Esophagus muscularis mucosa (tissue), 4 donors: ENCODE data around the gene MYO7B. TPM values are rescaled to one million over a fixed set of nuclear protein-coding genes. Genes with fewer than 3 reads are reported as not detected.

Experiments
- DNase-seq: peaks from one replicate; pipeline ENCODE4 v3.0.0-alpha.2; 2017; ENCODE audit errors: extremely low spot score
- H3K27ac ChIP-seq, 4 donors: fragments of 200-600 bp; sonication (generic); replicated peaks in 1 of 4; 1 replicate in 3 of 4; 2 replicates in 1 of 4; pipeline ENCODE4 v1.5.1; 2016 to 2019; ENCODE audit warnings: mild to moderate bottlenecking in 1 of 4
- H3K27me3 ChIP-seq, 4 donors: fragments of 200-600 bp; sonication (generic); one replicate each; pipeline versions ENCODE4 v1.5.1 to v1.6.0; 2016 to 2019
- H3K36me3 ChIP-seq, 4 donors: fragments of 200-600 bp; sonication (generic); one replicate each; pipeline ENCODE4 v1.5.1; 2016 to 2019
- H3K4me1 ChIP-seq, 4 donors: fragments of 200-600 bp; sonication (generic); one replicate each; pipeline ENCODE4 v1.5.1; 2016 to 2019
- H3K4me3 ChIP-seq, 4 donors: fragments of 200-600 bp; sonication (generic); 1 replicate in 2 of 4; 2 replicates in 2 of 4; pipeline ENCODE4 v1.5.1; 2016 to 2019; ENCODE audit warnings: mild to moderate bottlenecking in 4 of 4, moderate library complexity in 1 of 4
- H3K9me3 ChIP-seq, 4 donors: fragments of 200-600 bp; sonication (generic); 1 replicate in 3 of 4; 2 replicates in 1 of 4; pipeline ENCODE4 v1.5.1; 2016 to 2019
- EP300 ChIP-seq: sonication (generic); formaldehyde crosslinking; IDR thresholded peaks from one replicate; pipeline ENCODE4 v1.6.1; 2017; ENCODE audit warnings: antibody characterized with exemption
- POLR2A ChIP-seq: fragments of 450-650 bp; IDR thresholded peaks from one replicate; pipeline ENCODE4 v1.6.1; 2017; ENCODE audit warnings: antibody characterized with exemption, moderate library complexity, mild to moderate bottlenecking, low read depth
- POLR2AphosphoS5 ChIP-seq, 2 donors: sonication (generic); formaldehyde crosslinking; IDR thresholded peaks; one replicate each; pipeline ENCODE4 v1.6.1; 2017; ENCODE audit warnings: antibody characterized with exemption in 2 of 2
- WGBS: methylation state at CpG from one replicate; pipeline ENCODE4 v1.1.5; 2018; 5-methylcytosine and 5-hydroxymethylcytosine counted together
- intact Hi-C: fragments of 100-400 bp; cut with DNase I; formaldehyde crosslinking; loops from one replicate; pipeline ENCODE4 v1.15.1; 2023
- total RNA-seq, 4 donors: library from RNA; depleted of rRNA; stranded (reverse); fragments of >200 nt; gene quantifications; one replicate each; pipeline versions ENCODE4 v1.1.0 to v1.2.1, GENCODE V29; 2016
- TF ChIP-seq, protein P1 (sequence below), 3 experiments: fragments of 200-600 bp in 2 of 3; fragments of 450-650 bp in 1 of 3; sonication (generic) in 2 of 3; IDR thresholded peaks; one replicate each; pipeline ENCODE4 v1.5.1; 2017 to 2019; ENCODE audit warnings: antibody characterized with exemption in 3 of 3, mild to moderate bottlenecking in 2 of 3, moderate library complexity in 1 of 3

MYO7B gene
- total RNA-seq, 4 donors from 2014 or later: 0.19 to 0.98 (median 0.33) TPM; not detected in 1

DNA sequence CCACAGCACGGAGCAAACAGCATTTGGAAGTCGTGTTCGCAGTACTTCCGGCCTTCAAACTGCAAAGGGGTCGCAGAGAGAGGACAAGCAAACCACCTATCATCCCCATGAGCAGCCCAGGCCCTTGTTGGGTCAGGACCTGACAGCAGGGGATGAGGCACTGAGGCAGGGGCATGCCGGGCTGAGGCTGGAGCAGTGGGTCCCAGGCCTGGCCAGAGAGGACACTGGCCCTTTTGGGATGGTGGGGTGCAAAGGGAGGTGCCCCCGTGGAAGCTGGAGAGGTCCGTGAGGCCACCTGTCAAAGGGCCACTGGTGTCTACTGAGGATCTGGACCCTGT lies 119.3 kb downstream of the MYO7B start:
- H3K4me1 ChIP-seq: peaks cover 100% of the 10 kb centered on the region in 4 donors
- peak overlapping the region; percentile 88 to 93 (median 92) for H3K27ac ChIP-seq
- WGBS: 86% methylated on average over 7 of the region's 8 CpGs
- peaks cover 0 to 72% (median 54%) of the 10 kb centered on the region in 4 donors for H3K36me3 ChIP-seq
- no peak for DNase-seq
- TF ChIP-seq EP300 (no peak), POLR2A (no peak), POLR2AphosphoS5 (IDR thresholded peaks at IDR 0.05) (no peak)
- TF ChIP-seq, protein P1, sequence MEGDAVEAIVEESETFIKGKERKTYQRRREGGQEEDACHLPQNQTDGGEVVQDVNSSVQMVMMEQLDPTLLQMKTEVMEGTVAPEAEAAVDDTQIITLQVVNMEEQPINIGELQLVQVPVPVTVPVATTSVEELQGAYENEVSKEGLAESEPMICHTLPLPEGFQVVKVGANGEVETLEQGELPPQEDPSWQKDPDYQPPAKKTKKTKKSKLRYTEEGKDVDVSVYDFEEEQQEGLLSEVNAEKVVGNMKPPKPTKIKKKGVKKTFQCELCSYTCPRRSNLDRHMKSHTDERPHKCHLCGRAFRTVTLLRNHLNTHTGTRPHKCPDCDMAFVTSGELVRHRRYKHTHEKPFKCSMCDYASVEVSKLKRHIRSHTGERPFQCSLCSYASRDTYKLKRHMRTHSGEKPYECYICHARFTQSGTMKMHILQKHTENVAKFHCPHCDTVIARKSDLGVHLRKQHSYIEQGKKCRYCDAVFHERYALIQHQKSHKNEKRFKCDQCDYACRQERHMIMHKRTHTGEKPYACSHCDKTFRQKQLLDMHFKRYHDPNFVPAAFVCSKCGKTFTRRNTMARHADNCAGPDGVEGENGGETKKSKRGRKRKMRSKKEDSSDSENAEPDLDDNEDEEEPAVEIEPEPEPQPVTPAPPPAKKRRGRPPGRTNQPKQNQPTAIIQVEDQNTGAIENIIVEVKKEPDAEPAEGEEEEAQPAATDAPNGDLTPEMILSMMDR (IDR thresholded peaks at IDR 0.05): no peak
- no peaks in the 10 kb centered on the region for H3K27me3 ChIP-seq
- intact Hi-C loops: loop anchor here (5.0 to 10.0 kb wide), 2 partner anchors 37 to 140 kb away; no protein-coding TSS in a partner anchor
- no peaks in the 10 kb centered on the region for H3K9me3 ChIP-seq
- H3K4me3 ChIP-seq: no peak overlapping the region

DNA sequence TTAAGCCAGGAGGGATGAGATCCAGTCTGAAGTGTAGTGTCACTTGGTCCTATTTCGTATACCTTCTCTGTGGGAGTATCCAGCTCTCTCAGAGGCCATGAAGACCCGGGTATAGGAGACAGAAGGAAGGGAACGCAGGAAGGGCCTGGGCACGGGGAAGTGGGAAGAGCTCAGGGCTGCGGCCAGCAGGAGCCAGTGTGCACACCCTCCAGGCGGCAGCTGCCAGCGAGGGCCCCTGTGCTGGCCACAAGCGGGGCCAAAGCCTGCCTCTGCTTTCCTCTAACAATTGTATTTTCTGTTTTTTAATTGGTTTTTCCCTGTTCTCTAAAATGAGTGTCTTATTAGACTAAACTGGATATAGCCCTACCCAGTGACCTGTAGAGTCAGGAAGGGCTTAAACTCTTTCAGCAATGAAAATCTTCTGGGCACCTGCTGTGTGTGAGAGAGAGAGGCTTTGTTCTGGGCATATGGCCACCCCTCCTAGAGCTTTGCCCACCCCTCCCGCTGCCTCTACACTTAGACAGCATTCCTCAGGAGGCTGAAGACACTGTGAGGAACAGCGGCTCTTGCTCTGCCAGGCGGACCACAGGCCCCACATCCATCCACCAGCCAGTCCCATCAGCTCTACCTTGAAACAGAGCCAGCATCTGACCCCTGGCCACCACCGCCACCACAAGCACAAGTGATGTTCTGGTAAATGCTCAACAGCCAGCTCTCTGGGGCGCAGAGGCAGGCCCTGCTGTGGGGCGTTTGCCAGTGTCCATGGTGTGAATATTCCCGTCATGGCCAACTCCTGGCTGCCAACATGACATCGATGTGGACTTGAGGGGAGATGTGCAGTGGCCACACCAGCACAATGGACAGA lies 120.0 kb downstream of the MYO7B start:
- intact Hi-C loops: loop anchor here (10.0 kb wide), 1 partner anchor 141 kb away; no protein-coding TSS in a partner anchor
- Histone ChIP-seq H3K36me3 (peaks cover 0 to 73% (median 53%) of the 10 kb centered on the region in 4 donors), H3K4me1 (peaks cover 99 to 100% (median 100%) of the 10 kb centered on the region in 4 donors), H3K4me3 (no peak overlapping the region), H3K9me3 (no peaks in the 10 kb centered on the region), H3K27ac (peak overlapping the region; percentile 88 to 93 (median 92)), H3K27me3 (no peaks in the 10 kb centered on the region)
- WGBS: 59% methylated on average over 14 of the region's 16 CpGs
- no peak for TF ChIP-seq POLR2A
- TF ChIP-seq, protein P1 (IDR thresholded peaks at IDR 0.05): no peak
- TF ChIP-seq EP300: no peak
- TF ChIP-seq POLR2AphosphoS5 (IDR thresholded peaks at IDR 0.05): no peak
- no peak for DNase-seq

DNA sequence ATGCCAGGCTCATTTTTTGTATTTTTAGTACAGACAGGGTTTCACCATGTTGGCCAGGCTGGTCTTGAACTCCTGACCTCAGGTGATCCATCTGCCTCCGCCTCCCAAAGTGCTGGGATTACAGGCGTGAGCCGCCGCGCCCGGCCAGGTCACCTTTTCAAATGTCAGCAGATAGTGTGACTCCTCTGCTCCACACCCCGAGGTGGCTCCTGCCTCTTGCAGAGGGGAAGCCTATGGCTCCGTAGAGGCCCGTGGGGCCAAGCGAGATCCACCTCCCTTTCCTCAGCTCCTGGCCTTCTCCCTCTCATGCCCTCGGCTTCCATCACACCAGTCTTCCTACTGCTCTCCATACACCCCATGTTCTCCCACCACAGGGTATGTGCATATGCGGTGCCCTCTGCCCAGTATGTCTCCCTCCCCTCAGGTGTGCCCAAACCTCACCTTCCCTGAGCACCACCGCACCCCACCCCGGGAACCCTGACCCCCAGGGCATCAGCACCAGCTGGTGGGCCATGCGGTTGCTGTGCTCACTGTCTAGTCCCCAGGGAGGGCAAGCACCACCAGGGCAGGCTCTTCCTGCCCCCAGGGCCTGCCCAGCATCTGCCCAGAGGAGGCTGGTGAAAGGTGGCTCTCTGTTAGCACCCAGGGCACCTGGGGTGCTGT lies 121.2 kb downstream of the MYO7B start:
- intact Hi-C loops: loop anchor here (10.0 kb wide), 1 partner anchor 142 kb away; no protein-coding TSS in a partner anchor
- H3K4me1 ChIP-seq: peaks cover 99 to 100% (median 100%) of the 10 kb centered on the region in 4 donors
- H3K9me3 ChIP-seq: no peaks in the 10 kb centered on the region
- no peak for DNase-seq
- no peak overlapping the region for H3K4me3 ChIP-seq
- H3K36me3 ChIP-seq: peaks cover 0 to 71% (median 46%) of the 10 kb centered on the region in 4 donors
- TF ChIP-seq POLR2AphosphoS5 (IDR thresholded peaks at IDR 0.05) (no peak), POLR2A (no peak), EP300 (no peak)
- TF ChIP-seq, protein P1 (IDR thresholded peaks at IDR 0.05): no peak
- WGBS: 79% methylated on average over 12 of the region's 15 CpGs
- H3K27ac ChIP-seq: peak overlapping the region; percentile 88 to 93 (median 92)
- no peaks in the 10 kb centered on the region for H3K27me3 ChIP-seq

DNA sequence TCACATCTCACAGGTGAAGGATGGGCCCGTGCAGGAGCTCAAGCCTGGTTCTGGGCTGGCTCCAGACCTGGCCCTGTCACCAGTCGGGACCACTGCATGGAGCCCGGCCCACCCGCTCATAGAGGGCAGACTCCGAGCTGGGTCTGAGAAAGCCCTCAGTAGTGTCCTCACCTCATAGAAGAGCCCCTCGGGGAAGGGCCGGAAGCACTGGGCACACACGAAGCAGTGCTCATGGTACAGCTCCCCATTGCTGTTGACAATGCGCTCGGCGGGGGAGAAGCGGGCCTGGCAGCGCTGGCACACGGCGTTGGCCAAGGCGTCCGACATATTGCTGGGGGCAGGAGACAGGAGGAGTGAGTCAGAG lies 121.7 kb downstream of the MYO7B start:
- TF ChIP-seq, protein P1 (IDR thresholded peaks at IDR 0.05): no peak
- TF ChIP-seq POLR2AphosphoS5 (IDR thresholded peaks at IDR 0.05) (no peak), POLR2A (no peak), EP300 (no peak)
- H3K27me3 ChIP-seq: no peaks in the 10 kb centered on the region
- H3K4me3 ChIP-seq: no peak overlapping the region
- no peaks in the 10 kb centered on the region for H3K9me3 ChIP-seq
- WGBS: 81% methylated on average over 11 of the region's 17 CpGs
- H3K36me3 ChIP-seq: peaks cover 0 to 71% (median 46%) of the 10 kb centered on the region in 4 donors
- intact Hi-C loops: loop anchor here (10.0 kb wide), 1 partner anchor 142 kb away; no protein-coding TSS in a partner anchor
- peaks cover 99 to 100% (median 100%) of the 10 kb centered on the region in 4 donors for H3K4me1 ChIP-seq
- no peak for DNase-seq
- peak overlapping the region; percentile 88 to 93 (median 92) for H3K27ac ChIP-seq
